Fibroblast of peridontal ligament (primary cell): Measurements from ENCODE around the gene NEURL1.

Experiments used
- DNase-seq: peaks from one replicate; pipeline ENCODE4 v3.0.0-alpha.2; 2010; ENCODE audit errors: extremely low read depth

The NEURL1 gene

GRCh38 chr10:103546401-103546800 lies 52.9 kb downstream of the NEURL1 start:
- DNase-seq, result no peak

DNA sequence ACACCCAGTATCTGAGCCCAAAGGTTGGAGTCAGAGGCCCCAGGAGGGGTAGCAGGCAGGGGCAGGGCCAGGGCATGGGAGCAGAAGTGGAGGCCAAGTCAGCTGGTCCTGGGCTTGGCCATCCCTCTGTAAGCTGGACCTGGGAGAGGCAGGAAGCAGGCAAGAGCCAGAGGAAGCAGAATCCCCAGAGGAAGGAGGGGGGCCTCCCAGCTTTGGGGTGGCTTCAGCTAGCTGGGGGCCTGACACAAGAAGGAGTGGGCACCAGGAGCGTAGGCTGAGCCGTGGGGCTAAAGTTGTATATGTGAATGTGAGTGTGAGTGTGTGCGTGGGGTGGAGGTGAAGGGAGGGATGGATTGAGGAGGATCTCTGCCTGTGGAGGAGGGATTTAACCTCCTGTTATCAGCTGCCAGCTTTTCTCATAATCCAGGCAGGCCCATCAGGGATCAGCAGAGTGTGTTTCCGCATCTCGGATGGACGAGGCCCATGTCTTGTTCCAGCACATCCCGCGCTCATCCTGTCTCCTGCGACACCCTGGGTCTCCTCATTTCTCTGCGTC lies 54.0 kb downstream of the NEURL1 start:
- no peak for DNase-seq

GRCh38 chr10:103548006-103548405 lies 54.5 kb downstream of the NEURL1 start:
- no peak for DNase-seq

GRCh38 chr10:103548581-103549348 lies 55.3 kb downstream of the NEURL1 start:
- no peak for DNase-seq

- no peak for DNase-seq
Measured at GRCh38 chr10:103549349-103549685, 55.8 kb downstream of the NEURL1 start.

DNA sequence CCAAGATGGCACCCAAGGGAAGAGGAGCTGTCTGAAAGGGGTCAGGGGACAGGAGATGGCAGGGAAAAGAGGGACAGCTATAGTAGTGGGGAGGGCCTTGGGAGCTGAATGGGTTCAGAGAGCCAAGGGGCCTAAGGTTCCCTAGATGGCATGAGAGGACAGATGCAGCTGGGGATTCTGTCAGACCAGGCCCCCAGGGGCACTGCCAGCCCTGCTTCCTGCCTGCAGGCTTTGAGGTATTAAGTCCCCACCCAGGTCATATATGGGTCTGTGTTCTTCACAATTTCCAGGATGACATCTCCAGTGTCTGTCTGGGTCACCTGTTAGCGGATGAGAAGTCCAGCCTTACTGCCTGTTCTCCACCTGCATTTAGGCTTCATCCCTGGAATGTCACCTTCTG lies 56.7 kb downstream of the NEURL1 start:
- DNase-seq, result no peak

GRCh38 chr10:103551619-103552602 lies 58.4 kb downstream of the NEURL1 start:
- no peak for DNase-seq

DNA sequence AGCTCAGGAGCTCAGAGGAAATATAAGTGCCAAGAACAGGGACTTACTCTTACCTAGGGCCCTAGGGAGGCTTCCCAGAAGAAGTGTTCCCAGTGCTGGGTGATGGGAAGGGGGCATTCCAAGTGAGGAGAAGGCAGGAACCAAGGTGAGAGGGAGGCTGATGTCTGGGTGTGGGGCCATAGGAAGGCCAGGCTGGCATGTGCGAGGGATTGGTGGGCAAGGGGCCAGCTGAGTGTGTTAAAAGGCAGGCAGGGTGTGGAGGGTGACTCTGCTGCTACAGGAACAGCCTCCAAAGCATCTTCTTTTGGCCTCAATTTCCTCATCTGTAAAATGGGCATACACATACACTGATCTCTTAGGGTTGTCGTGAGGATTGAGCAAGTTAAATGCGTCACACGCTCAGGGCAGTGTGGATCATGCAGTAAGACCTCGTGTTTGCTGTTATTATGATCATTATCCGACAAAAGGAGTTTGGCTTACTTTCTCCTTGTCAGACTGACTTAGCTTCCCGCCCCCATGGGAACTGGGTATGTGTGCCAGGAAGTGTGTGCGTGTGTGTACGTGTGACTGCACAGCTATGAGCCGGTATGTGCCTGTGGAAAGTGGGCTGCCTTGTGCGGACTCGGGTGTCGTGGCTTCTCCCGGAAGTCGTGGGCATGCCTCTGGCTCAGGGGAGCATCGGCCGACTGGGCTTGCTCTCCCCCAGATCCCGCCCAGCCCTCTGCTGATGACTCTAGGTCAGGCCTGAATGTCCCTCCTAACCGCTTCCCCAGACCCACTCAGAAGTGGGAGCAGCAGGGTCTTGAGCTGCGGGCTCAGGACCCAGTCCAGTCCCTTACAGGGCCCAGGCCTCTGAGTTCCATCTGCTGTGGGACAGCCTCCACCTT lies 59.6 kb downstream of the NEURL1 start:
- no peak for DNase-seq

- DNase-seq, result no peak
Measured at GRCh38 chr10:103553743-103554487, 60.4 kb downstream of the NEURL1 start.

DNA sequence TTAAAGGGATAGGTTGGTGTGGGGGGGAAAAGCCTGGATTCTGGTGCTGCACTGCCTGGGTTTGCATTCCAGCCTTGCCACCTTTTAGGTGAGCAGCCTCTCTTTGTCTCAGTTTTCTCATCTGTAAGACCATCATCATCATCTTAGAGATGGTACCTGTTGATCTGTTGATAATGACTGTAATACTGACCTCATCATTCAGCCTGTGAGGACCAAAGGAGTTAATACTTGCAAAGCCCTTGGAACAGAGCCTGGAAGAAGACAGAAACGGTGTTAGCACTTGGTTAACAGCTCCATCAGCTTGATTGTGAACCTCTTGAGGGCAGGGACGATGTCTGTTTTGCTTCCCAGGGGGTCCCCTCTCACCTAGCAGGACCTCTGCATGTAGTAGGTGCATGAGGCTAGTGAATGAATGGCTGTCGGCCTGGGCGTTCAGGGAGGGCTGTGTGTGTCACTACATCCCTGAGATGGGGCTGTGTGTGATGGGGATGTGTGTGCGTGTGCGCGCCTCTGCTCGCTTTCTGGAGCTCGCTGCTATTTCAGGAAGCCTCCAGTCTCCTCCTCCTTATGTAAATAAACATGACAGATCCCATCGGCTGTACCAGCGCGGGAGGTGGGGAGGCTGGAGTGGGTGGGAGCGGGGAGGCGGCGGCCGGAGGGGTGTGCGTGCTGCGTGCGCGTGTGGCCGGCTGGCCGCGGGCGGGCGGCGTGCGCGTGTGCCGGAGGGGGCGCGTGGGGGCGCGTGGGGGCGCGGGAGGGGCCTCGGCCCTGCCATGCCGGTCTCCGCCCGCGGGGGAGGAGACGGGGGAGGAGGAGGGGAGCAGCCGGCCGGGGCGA lies 61.2 kb downstream of the NEURL1 start:
- peak; percentile 55 for DNase-seq

GRCh38 chr10:103555325-103555649 lies 61.8 kb downstream of the NEURL1 start:
- DNase-seq, result no peak

DNA sequence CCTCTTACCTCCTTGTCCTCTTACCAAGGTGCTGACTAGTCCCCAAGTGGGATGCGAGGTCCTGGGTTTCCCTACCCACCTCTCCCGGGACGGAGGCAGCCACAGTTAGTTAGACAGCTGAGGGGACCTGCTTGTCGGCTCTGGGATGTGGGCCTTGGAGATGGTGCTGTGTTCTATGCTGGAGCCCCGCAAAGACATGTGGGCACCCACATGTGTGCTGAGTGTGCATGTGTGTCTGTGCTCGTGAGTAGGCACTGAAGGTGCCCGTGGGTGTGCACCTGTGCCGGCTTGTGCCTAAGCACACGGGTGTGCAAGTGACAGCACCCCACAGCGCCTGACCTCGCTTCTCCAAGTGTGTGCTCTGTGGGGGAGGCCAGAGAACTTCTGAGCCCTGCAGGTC lies 62.2 kb downstream of the NEURL1 start:
- DNase-seq, result no peak

- no peak for DNase-seq
Measured at GRCh38 chr10:103556383-103557007, 63.0 kb downstream of the NEURL1 start.

GRCh38 chr10:103557455-103557854 lies 64.0 kb downstream of the NEURL1 start:
- no peak for DNase-seq

GRCh38 chr10:103558911-103559310 lies 65.4 kb downstream of the NEURL1 start:
- DNase-seq, result no peak

DNA sequence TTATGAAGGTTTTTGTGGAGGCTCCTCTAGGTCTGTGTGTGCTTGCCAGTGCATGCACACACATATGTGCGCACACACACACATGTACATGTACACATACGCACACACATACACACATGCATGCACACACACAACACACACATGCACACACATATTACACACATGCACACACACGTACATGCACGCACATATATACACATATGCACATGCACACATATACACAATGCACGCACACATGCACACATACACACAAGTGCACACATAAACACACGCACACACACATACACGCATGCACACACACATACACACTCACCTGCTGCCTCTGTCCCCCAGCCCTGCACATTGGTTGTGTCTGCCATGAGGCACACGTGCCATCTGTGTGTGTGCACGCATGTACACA lies 66.3 kb downstream of the NEURL1 start:
- DNase-seq, result no peak

DNA sequence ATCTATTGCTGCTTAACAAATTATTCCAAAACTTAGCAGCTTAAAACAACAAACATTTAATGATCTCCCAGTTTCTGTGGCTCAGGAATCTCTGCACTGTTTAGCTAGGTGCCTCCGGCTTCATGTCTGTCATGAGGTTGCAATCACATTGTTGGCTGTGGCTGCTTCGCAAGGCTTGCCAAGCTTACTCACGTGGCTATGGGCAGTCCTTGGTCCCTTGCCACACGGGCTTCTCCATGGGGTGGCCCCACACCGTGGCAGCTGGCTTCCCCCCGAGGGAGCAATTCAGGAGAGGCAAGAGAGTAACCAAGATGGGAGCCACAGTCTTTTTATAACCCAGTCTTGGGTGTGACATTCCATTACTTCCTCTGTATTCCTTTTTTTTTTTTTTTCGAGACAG lies 67.4 kb downstream of the NEURL1 start:
- no peak for DNase-seq

GRCh38 chr10:103562383-103562782 lies 68.9 kb downstream of the NEURL1 start:
- no peak for DNase-seq

GRCh38 chr10:103563231-103564115 lies 70.0 kb downstream of the NEURL1 start:
- no peak for DNase-seq
